HG02973 (cell line): ENCODE measurements around the gene AFAP1L2.

Experiments used
- ATAC-seq: cut with Tn5 transposase; IDR thresholded peaks from one replicate; pipeline ENCODE4 v1.9.1; 2021; ENCODE audit warnings: moderate library complexity; ENCODE audit not compliant: unreplicated experiment

AFAP1L2 gene

GRCh38 chr10:114297136-114297705 lies 107.1 kb downstream of the AFAP1L2 start:
- ATAC-seq, result no peak

GRCh38 chr10:114295393-114295792 lies 108.9 kb downstream of the AFAP1L2 start:
- ATAC-seq, result no peak

- no peak for ATAC-seq
Measured at GRCh38 chr10:114294549-114294948, 109.8 kb downstream of the AFAP1L2 start.

DNA sequence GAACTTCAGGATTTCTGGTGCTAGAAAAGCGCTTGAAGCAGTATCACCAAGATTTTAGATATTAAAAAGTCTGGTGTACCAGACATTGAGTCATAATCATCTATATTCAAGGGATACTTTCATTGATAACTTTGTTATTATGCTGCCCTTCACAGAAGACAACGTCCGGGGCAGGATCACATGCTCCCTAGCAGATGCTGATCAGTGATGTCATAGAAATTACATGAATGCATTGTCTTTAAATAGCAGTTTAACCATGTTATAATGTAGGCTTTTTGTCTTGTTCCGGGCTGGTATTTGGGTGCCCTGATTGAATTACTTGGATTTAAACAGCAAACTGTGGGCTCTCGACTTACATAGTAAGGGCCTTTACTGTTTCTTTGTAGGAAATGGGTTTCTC lies 111.2 kb downstream of the AFAP1L2 start:
- ATAC-seq, result no peak

GRCh38 chr10:114291516-114291915 lies 112.8 kb downstream of the AFAP1L2 start:
- no peak for ATAC-seq

- ATAC-seq, result no peak
Measured at GRCh38 chr10:114291076-114291475, 113.2 kb downstream of the AFAP1L2 start.

DNA sequence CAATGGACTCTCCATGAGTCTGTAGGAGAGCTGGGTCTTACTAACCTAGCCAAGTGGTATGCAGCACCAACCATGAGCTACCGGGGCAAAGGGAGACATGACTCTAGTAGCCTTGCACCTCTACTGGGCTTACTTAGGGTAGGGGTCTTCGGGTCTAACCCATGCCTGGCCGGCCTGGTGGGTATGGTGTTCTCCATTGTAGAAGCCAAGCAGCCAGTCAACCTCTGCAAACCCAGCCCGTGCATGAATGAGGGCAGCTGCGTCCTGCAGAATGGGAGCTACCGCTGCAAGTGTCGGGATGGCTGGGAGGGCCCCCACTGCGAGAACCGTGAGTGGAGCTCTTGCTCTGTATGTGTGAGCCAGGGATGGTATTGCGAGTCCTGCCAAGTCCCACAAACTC lies 114.3 kb downstream of the AFAP1L2 start:
- ATAC-seq, result no peak

DNA sequence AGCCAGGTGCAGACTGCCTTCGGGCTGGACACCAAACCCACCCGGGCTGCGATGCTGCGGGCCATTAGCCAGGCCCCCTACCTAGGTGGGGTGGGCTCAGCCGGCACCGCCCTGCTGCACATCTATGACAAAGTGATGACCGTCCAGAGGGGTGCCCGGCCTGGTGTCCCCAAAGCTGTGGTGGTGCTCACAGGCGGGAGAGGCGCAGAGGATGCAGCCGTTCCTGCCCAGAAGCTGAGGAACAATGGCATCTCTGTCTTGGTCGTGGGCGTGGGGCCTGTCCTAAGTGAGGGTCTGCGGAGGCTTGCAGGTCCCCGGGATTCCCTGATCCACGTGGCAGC lies 115.2 kb downstream of the AFAP1L2 start:
- ATAC-seq, result no peak

GRCh38 chr10:114288424-114289095 lies 115.7 kb downstream of the AFAP1L2 start:
- no peak for ATAC-seq

GRCh38 chr10:114286921-114287320 lies 117.4 kb downstream of the AFAP1L2 start:
- no peak for ATAC-seq

DNA sequence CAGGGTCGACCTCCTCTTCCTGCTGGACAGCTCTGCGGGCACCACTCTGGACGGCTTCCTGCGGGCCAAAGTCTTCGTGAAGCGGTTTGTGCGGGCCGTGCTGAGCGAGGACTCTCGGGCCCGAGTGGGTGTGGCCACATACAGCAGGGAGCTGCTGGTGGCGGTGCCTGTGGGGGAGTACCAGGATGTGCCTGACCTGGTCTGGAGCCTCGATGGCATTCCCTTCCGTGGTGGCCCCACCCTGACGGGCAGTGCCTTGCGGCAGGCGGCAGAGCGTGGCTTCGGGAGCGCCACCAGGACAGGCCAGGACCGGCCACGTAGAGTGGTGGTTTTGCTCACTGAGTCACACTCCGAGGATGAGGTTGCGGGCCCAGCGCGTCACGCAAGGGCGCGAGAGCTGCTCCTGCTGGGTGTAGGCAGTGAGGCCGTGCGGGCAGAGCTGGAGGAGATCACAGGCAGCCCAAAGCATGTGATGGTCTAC lies 118.3 kb downstream of the AFAP1L2 start:
- ATAC-seq, result no peak

DNA sequence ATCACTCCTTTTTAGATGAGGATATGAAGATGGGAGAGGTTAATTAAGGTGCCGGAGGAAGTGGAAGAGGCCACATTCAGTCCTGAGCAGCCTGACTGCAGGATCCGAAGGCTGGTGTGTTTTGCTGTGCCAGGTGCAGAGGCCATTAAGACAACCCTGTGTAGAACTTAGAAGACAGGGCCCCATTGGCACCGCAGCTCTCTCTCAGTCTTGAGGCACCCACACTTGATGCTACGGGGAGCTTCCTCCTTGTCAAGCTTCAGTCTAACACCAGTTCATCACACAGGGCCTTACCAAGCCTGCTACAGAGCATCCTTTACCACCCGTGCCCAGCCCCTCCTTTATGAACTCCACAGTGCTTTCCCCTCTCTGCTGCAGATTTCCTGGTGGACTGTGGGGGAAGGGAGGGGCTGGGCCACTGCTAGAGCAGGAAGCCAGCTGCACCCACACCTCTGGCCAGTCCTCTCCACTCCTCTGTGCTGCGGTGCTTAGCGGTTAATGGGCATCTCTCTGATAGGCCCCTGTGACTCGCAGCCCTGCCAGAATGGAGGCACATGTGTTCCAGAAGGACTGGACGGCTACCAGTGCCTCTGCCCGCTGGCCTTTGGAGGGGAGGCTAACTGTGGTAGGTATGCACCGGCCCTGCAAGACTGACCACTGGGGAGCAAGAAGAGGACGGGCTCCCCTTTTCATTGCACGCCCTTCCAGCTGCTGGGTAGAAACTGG lies 119.8 kb downstream of the AFAP1L2 start:
- ATAC-seq, result no peak

GRCh38 chr10:114283535-114284234 lies 120.6 kb downstream of the AFAP1L2 start:
- ATAC-seq, result no peak

DNA sequence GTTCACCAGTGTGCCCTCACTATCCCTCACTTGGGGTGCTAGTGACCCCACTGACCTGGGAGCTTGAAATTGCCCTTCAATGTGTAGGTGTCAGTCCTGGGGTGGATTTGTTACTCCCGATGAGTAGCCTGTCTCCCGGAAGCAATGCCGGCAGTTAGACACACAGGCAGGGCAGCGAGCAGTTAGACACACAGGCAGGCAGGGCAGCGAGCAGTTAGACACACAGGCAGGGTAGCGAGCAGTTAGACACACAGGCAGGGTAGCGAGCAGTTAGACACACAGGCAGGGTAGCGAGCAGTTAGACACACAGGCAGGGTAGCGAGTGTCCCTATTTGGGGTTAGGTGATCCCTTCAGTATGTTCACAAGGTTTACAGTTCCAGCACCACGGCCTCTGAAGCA lies 121.2 kb downstream of the AFAP1L2 start:
- no peak for ATAC-seq

GRCh38 chr10:114282526-114282925 lies 121.8 kb downstream of the AFAP1L2 start:
- ATAC-seq, result no peak

DNA sequence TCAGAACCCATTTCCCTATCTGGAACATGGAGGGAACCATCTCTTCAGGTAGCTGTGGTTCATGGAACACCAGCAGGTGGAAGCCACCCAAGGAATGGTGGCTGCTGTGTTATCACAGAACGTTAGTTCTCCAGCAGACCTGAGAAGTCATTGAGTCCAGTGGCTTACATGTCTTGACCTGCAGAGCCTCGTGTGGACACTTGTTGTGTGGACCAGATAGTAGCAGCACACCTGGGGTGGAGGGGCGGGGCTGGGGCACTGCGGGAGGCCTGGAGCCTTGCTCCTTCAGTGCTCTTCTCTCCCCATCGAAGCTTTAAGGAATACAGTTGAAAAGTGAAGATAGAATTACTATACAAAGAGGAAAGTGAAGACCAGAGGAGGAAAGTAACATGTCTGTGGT lies 122.8 kb downstream of the AFAP1L2 start:
- ATAC-seq, result no peak

- no peak for ATAC-seq
Measured at GRCh38 chr10:114281006-114281405, 123.3 kb downstream of the AFAP1L2 start.

DNA sequence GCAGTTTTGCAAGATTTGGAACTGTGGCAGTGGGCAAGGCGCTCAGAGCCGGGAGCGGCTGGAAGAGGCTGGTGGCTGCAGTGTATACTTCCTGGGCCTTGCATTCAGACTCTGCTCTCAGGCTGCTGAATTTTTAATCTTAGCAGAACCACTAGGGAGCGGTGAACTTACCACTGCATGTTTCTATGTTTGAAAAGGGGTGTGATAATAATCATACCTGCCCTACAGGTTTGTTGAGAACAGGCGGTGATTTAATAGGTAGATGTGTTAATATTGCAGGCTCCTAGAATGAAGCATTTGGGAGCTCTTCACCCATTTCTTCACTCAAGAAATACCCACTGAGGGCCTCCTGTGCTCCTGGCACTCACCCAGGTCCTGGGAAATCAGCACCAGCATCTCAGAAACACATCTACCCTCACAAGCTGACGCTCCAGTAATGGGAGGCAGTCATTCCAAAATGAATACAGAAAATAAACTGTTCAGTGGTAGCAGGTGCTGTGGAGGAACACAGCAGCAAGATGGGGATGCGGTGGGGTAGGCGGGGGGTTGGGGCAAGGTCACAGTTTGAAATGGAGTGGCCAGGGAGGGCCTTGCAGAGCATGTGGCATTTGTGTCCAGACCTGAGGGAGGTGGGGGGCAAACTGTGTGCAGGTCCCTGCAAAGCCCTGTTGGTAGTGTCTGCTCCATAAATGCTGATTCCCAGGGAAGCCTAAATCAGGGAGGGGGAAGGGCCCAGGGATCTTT lies 124.2 kb downstream of the AFAP1L2 start:
- ATAC-seq, result no peak

- ATAC-seq, result no peak
Measured at GRCh38 chr10:114279289-114279688, 125.0 kb downstream of the AFAP1L2 start.

DNA sequence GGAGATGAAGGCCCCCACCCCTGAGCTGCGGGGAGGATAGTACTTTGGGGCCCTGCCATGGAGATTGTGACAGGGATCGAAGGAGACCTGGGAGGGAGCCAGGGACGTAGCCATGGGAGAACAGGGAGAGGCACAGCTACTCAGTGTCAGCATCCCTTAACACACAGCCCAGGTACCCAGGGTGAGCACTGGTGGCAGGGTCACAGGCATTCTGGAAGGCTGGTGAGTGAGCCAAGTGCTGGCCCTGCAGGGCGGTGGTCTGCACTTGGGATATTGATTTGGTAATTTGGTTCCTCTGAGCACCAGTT lies 125.5 kb downstream of the AFAP1L2 start:
- no peak for ATAC-seq
